Anterior cingulate cortex (tissue), 58 donors: Measurements from ENCODE around the gene PKDCC.
"Not testable (repeated sequence)": the region's sequence is repeated elsewhere in the genome, so short reads cannot be mapped to it uniquely, and the experiment has no call there.

Experiments used
- DNase-seq, 58 donors: peaks; one replicate each; lab custom pipeline; 2025; lab: John Stamatoyannopoulos, UW

Gene PKDCC

GRCh38 chr2:42084231-42084671 is 36.4 kb downstream of the PKDCC start:
- DNase-seq, result no peak

GRCh38 chr2:42085070-42085469 is 37.2 kb downstream of the PKDCC start:
- not testable (repeated sequence) for DNase-seq

GRCh38 chr2:42085706-42086487 is 38.1 kb downstream of the PKDCC start:
- DNase-seq, result no peak

- peak in 40 of 58 donors; percentile 6 to 69 (median 37) for DNase-seq
These were observed 38.7 kb downstream of the PKDCC start for GRCh38 chr2:42086500-42086953.

GRCh38 chr2:42087137-42087856 is 39.5 kb downstream of the PKDCC start:
- DNase-seq, result peak in 5 of 58 donors; percentile 7 to 38 (median 25)

- no peak for DNase-seq
These were observed 40.0 kb downstream of the PKDCC start for GRCh38 chr2:42087857-42088195.

- DNase-seq, result peak in 5 of 58 donors; percentile 8 to 22 (median 12)
These were observed 41.6 kb downstream of the PKDCC start for GRCh38 chr2:42089340-42089925.

- no peak for DNase-seq
These were observed 42.4 kb downstream of the PKDCC start for GRCh38 chr2:42090216-42090615.

GRCh38 chr2:42091671-42092070 is 43.9 kb downstream of the PKDCC start:
- no peak for DNase-seq

- DNase-seq, result peak in 15 of 58 donors; percentile 17 to 55 (median 29)
These were observed 44.5 kb downstream of the PKDCC start for GRCh38 chr2:42092084-42092996.

- DNase-seq, result no peak
These were observed 46.3 kb downstream of the PKDCC start for GRCh38 chr2:42094114-42094513.

- DNase-seq, result peak in 47 of 58 donors; percentile 13 to 86 (median 45)
These were observed 48.1 kb downstream of the PKDCC start for GRCh38 chr2:42095923-42096408.

- no peak for DNase-seq
These were observed 49.2 kb downstream of the PKDCC start for GRCh38 chr2:42096869-42097591.

- DNase-seq, result peak in 1 of 58 donors; percentile 19
These were observed 51.0 kb downstream of the PKDCC start for GRCh38 chr2:42098571-42099437.

GRCh38 chr2:42099438-42100173 is 51.8 kb downstream of the PKDCC start:
- no peak for DNase-seq

GRCh38 chr2:42100683-42101205 is 52.9 kb downstream of the PKDCC start:
- DNase-seq, result no peak
